Vagina (tissue), 2 donors: Measurements from ENCODE around the gene ARHGEF11. TPM values are rescaled to one million over a fixed set of nuclear protein-coding genes. Genes with fewer than 3 reads are reported as not detected.

Experiments used
- DNase-seq, 2 donors: peaks; one replicate each; pipeline ENCODE4 v3.0.0-alpha.2; 2017; ENCODE audit errors: extremely low spot score in 2 of 2
- H3K27ac ChIP-seq: fragments of 200-600 bp; sonication (generic); one replicate; pipeline ENCODE4 v1.5.1; 2019
- H3K27me3 ChIP-seq: fragments of 200-600 bp; sonication (generic); one replicate; pipeline ENCODE4 v1.5.1; 2019
- H3K36me3 ChIP-seq, 2 donors: fragments of 200-600 bp; sonication (generic); one replicate each; pipeline ENCODE4 v1.5.1; 2017 to 2019
- H3K4me1 ChIP-seq: fragments of 200-600 bp; sonication (generic); one replicate; pipeline ENCODE4 v1.5.1; 2019
- H3K4me3 ChIP-seq, 2 donors: fragments of 200-600 bp; sonication (generic); 1 replicate in 1 of 2; 2 replicates in 1 of 2; pipeline ENCODE4 v1.5.1; 2016 to 2019
- H3K9me3 ChIP-seq: fragments of 200-600 bp; sonication (generic); one replicate; pipeline ENCODE4 v1.5.1; 2019
- POLR2A ChIP-seq, 2 donors: fragments of 450-650 bp; IDR thresholded peaks; one replicate each; pipeline ENCODE4 v1.6.1; 2017; ENCODE audit warnings: antibody characterized with exemption in 2 of 2, mild to moderate bottlenecking in 2 of 2, moderate library complexity in 2 of 2
- POLR2AphosphoS5 ChIP-seq, 2 donors: sonication (generic); formaldehyde crosslinking; IDR thresholded peaks; one replicate each; pipeline ENCODE4 v1.9.0; 2017; ENCODE audit warnings: antibody characterized with exemption in 2 of 2, mild to moderate bottlenecking in 2 of 2, low read depth in 1 of 2; ENCODE audit not compliant: insufficient read depth in 1 of 2
- intact Hi-C: fragments of 100-400 bp; cut with DNase I; formaldehyde crosslinking; loops from one replicate; pipeline ENCODE4 v1.15.1; 2023
- total RNA-seq: library from RNA; depleted of rRNA; stranded (reverse); fragments of >200 nt; gene quantifications from one replicate; pipeline ENCODE4 v1.2.3, GENCODE V29; 2016
- TF ChIP-seq, protein P1 (sequence below), 3 experiments: fragments of 450-650 bp in 2 of 3; fragments of 200-600 bp in 1 of 3; sonication (generic) in 1 of 3; IDR thresholded peaks; one replicate each; pipeline ENCODE4 v1.5.1; 2017 to 2019; ENCODE audit warnings: antibody characterized with exemption in 3 of 3, mild to moderate bottlenecking in 2 of 3, moderate library complexity in 2 of 3

Gene ARHGEF11
- total RNA-seq, 1 donor from 2014 or later = 29.2 TPM

DNA sequence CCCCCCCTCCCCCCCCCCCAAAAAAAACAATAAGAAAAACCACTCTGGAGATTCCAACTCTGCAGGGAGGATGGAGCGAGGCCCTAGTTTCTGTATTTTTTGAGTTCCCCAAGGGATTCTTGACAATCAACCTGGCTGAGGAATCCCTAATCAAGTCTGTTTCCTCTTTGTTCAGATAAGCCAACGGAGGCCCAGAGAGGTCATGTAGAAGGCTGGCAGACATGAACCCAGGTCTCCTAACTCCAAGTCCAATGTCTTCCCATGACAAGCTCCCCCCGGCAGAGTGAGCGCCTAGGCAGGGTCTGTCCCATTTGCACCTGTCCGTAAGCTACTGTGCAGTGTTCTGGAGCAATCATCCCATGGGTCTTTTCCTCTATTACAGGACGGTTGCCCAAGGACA, 85.6 kb downstream of the ARHGEF11 start:
- H3K4me3 ChIP-seq = no peak overlapping the region
- H3K9me3 ChIP-seq = no peaks in the 10 kb centered on the region
- no peak for DNase-seq
- TF ChIP-seq POLR2A (IDR thresholded peaks at IDR 0.05) = no peak
- TF ChIP-seq POLR2AphosphoS5 (IDR thresholded peaks at IDR 0.05; ENCODE audit: insufficient read depth in 1 of 2, low read depth in 1 of 2) = no peak
- TF ChIP-seq, protein P1, sequence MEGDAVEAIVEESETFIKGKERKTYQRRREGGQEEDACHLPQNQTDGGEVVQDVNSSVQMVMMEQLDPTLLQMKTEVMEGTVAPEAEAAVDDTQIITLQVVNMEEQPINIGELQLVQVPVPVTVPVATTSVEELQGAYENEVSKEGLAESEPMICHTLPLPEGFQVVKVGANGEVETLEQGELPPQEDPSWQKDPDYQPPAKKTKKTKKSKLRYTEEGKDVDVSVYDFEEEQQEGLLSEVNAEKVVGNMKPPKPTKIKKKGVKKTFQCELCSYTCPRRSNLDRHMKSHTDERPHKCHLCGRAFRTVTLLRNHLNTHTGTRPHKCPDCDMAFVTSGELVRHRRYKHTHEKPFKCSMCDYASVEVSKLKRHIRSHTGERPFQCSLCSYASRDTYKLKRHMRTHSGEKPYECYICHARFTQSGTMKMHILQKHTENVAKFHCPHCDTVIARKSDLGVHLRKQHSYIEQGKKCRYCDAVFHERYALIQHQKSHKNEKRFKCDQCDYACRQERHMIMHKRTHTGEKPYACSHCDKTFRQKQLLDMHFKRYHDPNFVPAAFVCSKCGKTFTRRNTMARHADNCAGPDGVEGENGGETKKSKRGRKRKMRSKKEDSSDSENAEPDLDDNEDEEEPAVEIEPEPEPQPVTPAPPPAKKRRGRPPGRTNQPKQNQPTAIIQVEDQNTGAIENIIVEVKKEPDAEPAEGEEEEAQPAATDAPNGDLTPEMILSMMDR (IDR thresholded peaks at IDR 0.05) = no peak
- H3K4me1 ChIP-seq = no peaks in the 10 kb centered on the region
- intact Hi-C loops = no loop called here
- H3K36me3 ChIP-seq = peaks cover under 1 to 70% of the 10 kb centered on the region in 2 donors
- no peaks in the 10 kb centered on the region for H3K27me3 ChIP-seq
- H3K27ac ChIP-seq = peak overlapping the region; percentile 37

DNA sequence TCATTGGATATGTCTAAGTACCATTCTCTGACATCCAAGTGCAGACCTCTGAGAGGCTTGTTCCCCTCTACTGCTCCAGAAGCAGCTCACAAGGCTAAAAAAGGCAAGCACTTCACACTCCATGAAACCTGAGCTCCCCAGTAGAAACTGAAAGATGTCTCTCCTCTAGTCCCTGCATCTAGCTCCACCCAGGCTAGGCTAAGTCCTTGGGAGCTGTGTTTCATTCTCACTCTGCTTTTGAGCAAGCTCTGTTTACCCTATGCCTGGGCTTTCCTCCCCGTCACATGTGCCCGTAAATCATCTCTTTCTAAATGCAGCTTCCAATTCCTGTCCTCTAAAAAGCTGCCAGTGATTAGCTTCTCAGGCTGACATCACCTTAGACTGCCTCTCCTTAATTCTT, 86.1 kb downstream of the ARHGEF11 start:
- no peaks in the 10 kb centered on the region for H3K27me3 ChIP-seq
- TF ChIP-seq, protein P1 (IDR thresholded peaks at IDR 0.05) = no peak
- TF ChIP-seq POLR2AphosphoS5 (IDR thresholded peaks at IDR 0.05; ENCODE audit: insufficient read depth in 1 of 2, low read depth in 1 of 2) (no peak), POLR2A (IDR thresholded peaks at IDR 0.05) (no peak)
- intact Hi-C loops = no loop called here
- no peaks in the 10 kb centered on the region for H3K4me1 ChIP-seq
- H3K27ac ChIP-seq = peak overlapping the region; percentile 37
- no peak for DNase-seq
- no peaks in the 10 kb centered on the region for H3K9me3 ChIP-seq
- peaks cover 3 to 71% of the 10 kb centered on the region in 2 donors for H3K36me3 ChIP-seq
- H3K4me3 ChIP-seq = no peak overlapping the region

DNA sequence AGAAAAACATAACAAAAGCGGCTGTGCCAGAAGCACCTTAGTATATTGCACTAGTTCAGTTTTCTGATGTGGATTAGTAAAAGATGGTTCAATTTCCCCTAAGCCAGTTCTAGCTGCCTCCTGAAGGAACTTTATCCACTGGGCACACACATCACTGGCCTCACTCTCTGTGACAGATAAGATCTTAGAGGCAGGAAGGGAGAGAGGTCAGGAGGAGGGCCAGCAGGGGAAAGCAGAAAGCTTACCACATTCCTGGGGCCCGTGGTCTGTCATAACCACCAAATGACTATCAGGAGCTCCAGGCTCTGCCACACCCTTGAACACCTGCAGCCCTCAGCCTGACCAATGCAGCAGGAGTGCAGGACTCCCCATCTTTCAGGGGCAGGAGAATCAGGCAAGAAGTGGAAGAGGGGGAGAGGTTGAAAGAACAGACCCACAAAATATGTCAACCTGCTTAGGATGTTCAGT, 87.3 kb downstream of the ARHGEF11 start:
- no peaks in the 10 kb centered on the region for H3K27me3 ChIP-seq
- TF ChIP-seq POLR2A (IDR thresholded peaks at IDR 0.05) (no peak), POLR2AphosphoS5 (IDR thresholded peaks at IDR 0.05; ENCODE audit: insufficient read depth in 1 of 2, low read depth in 1 of 2) (no peak)
- TF ChIP-seq, protein P1 (IDR thresholded peaks at IDR 0.05) = no peak
- H3K4me3 ChIP-seq = no peak overlapping the region
- H3K36me3 ChIP-seq = peaks cover 3 to 68% of the 10 kb centered on the region in 2 donors
- no peaks in the 10 kb centered on the region for H3K4me1 ChIP-seq
- intact Hi-C loops = no loop called here
- no peaks in the 10 kb centered on the region for H3K9me3 ChIP-seq
- DNase-seq = no peak
- H3K27ac ChIP-seq = no peak overlapping the region

DNA sequence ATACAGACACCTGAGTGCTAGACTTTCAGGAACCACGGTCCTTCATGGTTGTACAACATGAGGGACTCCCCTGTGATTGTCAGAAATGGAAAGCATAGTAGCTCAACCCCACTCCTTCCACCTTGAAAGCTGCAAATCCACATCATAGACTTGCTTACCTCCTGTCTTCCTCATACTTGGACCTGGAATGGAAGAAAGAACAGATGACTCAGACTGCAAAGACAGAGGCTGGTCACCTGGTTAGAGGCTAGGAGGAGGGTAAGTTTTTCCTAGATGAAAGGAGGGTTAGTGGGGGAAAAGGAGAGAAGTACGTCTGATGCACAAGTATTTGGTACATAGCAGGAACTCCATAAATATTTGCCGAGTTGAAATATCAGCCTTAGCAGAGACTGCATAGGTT, 87.9 kb downstream of the ARHGEF11 start:
- Histone ChIP-seq H3K27ac (no peak overlapping the region), H3K9me3 (no peaks in the 10 kb centered on the region), H3K27me3 (no peaks in the 10 kb centered on the region), H3K4me1 (no peaks in the 10 kb centered on the region), H3K36me3 (peaks cover 3 to 68% of the 10 kb centered on the region in 2 donors), H3K4me3 (no peak overlapping the region)
- intact Hi-C loops = no loop called here
- DNase-seq = no peak
- TF ChIP-seq, protein P1 (IDR thresholded peaks at IDR 0.05) = no peak
- TF ChIP-seq POLR2AphosphoS5 (IDR thresholded peaks at IDR 0.05; ENCODE audit: insufficient read depth in 1 of 2, low read depth in 1 of 2) (no peak), POLR2A (IDR thresholded peaks at IDR 0.05) (no peak)

DNA sequence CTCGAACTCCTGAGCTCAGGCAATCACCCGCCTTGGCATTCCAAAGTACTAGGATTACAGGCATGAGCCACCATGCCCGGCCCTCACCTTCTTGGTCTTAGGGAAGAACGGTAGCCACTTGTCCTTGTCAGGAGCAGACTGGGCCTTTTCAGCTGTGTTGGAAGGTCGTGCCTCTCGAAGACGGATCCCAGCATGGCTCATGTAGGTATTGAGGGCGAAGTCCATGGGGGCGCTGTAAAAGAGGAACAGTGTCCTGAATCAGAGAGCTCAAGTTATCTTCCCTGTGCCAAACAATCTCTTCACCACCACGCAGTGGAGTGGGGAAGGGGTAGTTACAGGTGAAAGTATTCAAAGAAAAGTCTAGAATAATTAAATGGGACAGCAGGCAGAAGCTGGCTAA, 89.2 kb downstream of the ARHGEF11 start:
- Histone ChIP-seq H3K9me3 (no peaks in the 10 kb centered on the region), H3K27ac (no peak overlapping the region), H3K36me3 (peaks cover 3 to 59% of the 10 kb centered on the region in 2 donors), H3K4me1 (no peaks in the 10 kb centered on the region), H3K4me3 (no peak overlapping the region), H3K27me3 (no peaks in the 10 kb centered on the region)
- TF ChIP-seq, protein P1 (IDR thresholded peaks at IDR 0.05) = no peak
- no peak for TF ChIP-seq POLR2AphosphoS5 (IDR thresholded peaks at IDR 0.05; ENCODE audit: insufficient read depth in 1 of 2, low read depth in 1 of 2)
- intact Hi-C loops = no loop called here
- DNase-seq = no peak
